ENCODE measurements around the gene EPS8L3. TPM values are rescaled to one million over a fixed set of nuclear protein-coding genes. Genes with fewer than 3 reads are reported as not detected.

The EPS8L3 gene
- total and polyA plus RNA-seq, 12 donors = 0.08 to 0.32 TPM; not detected in 10

DNA sequence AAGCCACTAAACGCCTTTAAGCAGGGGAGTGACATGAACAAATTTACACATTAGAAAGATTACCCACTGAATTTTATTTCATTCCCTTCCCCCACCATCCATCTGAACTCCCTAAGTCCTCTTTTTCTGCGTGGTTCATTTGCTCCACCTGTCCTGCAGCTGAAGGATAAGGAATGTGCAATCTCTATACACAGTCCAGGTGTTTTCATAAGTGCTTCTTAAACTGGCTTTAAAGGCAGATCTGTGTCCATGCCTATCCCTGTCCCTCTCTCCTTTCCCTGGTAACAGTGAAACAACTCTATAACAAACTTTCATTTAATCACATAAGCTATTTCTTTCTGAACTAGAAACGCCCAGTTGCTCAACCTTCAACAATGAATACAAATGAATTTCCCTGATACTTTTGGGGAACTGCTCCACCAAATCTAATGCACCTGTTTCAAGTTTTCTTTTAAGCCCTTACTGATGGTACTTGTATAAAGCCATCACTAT lies 31.3 kb downstream of the EPS8L3 start:
- intact Hi-C loops (cut with DNase I) = no loop called here
- peaks cover 0 to 17% of the 10 kb centered on the region in 2 donors for H3K36me3 ChIP-seq (replicated peaks in 1 of 2)
- TF ChIP-seq CTCF (IDR thresholded peaks at IDR 0.05) = no peak
- no peak for TF ChIP-seq POLR2A (IDR thresholded peaks at IDR 0.05)
- 57 to 73% (median 68%) methylated on average over 3 of the region's 3 CpGs for WGBS, 4 donors
- H3K4me3 ChIP-seq = no peak overlapping the region
- H3K9me3 ChIP-seq (replicated peaks in 1 of 3) = no peaks in the 10 kb centered on the region
- no peak overlapping the region for H3K27ac ChIP-seq
- no peak for DNase-seq
- no peaks in the 10 kb centered on the region for H3K27me3 ChIP-seq
- H3K4me1 ChIP-seq (replicated peaks in 1 of 2) = no peaks in the 10 kb centered on the region

DNA sequence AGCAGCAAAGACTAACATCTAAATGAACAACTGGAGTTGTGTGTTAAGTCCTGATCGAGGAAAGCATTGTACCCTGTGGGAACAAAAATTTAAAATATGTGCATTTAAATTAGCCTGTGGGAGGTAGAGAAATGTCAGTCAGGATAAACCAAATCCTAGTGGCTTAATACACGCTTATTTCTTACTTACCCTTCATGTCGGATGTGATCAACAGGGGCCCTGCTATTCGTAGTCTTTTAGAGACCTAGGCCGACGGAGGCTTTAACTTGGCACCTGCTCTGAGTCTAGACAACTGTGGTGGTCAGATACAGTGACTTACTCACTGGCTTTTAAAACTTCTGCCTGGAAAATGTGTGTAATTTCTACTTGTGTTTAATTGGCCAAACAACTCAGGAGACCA lies 33.1 kb downstream of the EPS8L3 start:
- Histone ChIP-seq H3K27me3 (no peaks in the 10 kb centered on the region), H3K27ac (no peak overlapping the region), H3K4me3 (no peak overlapping the region), H3K9me3 (replicated peaks in 1 of 3) (no peaks in the 10 kb centered on the region), H3K4me1 (replicated peaks in 1 of 2) (no peaks in the 10 kb centered on the region), H3K36me3 (replicated peaks in 1 of 2) (peaks cover 0 to 5% of the 10 kb centered on the region in 2 donors)
- DNase-seq = no peak
- WGBS, 4 donors = 68 to 92% (median 84%) methylated on average over 6 of the region's 6 CpGs
- TF ChIP-seq POLR2A (IDR thresholded peaks at IDR 0.05) (no peak), CTCF (IDR thresholded peaks at IDR 0.05) (no peak)
- intact Hi-C loops (cut with DNase I) = no loop called here

DNA sequence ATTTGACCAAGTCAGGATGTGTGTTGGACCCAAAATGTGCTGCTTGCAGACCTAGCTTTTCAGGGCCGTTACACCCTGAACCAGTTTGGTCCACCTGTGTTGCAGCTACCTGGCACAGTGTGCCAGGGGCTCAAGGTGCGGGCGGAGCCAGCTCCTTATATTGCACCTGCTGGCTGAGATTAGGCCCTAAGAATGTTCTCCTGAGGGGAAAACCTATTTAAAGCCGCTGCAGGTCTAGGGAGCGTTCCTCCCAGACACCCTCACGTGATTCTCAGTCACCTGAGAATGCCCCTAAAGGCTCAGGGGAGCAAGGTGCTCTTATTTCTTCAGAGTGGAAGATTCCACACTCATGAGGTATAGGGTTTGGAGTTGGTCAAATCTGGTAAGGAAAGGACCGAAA lies 34.9 kb downstream of the EPS8L3 start:
- H3K27me3 ChIP-seq = no peaks in the 10 kb centered on the region
- H3K9me3 ChIP-seq (replicated peaks in 1 of 3) = no peaks in the 10 kb centered on the region
- no peak overlapping the region for H3K27ac ChIP-seq
- H3K4me3 ChIP-seq = no peak overlapping the region
- 83 to 91% (median 86%) methylated on average over 5 to 7 of the region's 7 CpGs for whole genome bisulfite sequencing, 4 donors
- intact Hi-C loops (cut with DNase I) = no loop called here
- H3K4me1 ChIP-seq (replicated peaks in 1 of 2) = no peaks in the 10 kb centered on the region
- no peak for TF ChIP-seq POLR2A (IDR thresholded peaks at IDR 0.05)
- no peak for TF ChIP-seq CTCF (IDR thresholded peaks at IDR 0.05)
- DNase-seq = no peak
- no peaks in the 10 kb centered on the region for H3K36me3 ChIP-seq (replicated peaks in 1 of 2)

DNA sequence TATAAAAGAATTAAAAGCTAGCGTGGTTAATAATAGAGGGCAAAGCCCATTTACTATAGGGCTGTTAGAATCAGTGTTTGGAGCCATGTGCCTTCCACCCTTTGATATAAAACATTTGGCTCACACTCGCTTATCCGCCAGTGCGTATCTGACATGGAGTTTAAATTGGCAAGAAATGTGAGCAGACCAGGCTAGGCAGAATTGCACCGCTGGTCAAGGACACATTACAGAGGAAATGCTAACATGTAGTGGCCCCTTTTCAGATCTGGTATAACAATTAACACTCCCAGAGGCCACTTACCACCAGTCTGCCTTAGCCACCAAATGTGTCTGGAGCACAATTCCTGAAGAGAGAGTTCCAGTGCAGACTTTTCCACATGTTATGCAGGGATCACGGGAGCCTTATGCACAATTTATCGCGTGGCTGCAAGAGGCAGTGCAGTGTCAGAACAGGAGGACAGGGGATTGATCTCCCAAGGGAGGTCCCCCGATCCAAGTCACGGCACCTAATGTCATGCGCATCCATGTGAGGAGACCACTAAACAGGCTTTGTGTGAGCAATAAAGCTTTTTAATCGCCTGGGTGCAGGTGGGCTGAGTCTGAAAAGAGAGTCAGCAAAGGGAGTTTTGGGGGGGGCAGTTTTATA lies 36.9 kb downstream of the EPS8L3 start:
- 89 to 91% (median 91%) methylated on average over 12 of the region's 12 CpGs for WGBS, 4 donors
- H3K27ac ChIP-seq = no peak overlapping the region

More for the DNA sequence above, 36.9 kb downstream of the EPS8L3 start:
- H3K9me3 ChIP-seq (replicated peaks in 1 of 3) = no peaks in the 10 kb centered on the region
- H3K4me1 ChIP-seq (replicated peaks in 1 of 2) = no peaks in the 10 kb centered on the region
- H3K4me3 ChIP-seq = no peak overlapping the region
- no peak for TF ChIP-seq POLR2A (IDR thresholded peaks at IDR 0.05)
- no peak for TF ChIP-seq CTCF (IDR thresholded peaks at IDR 0.05)
- no peak for DNase-seq
- no peaks in the 10 kb centered on the region for H3K27me3 ChIP-seq
- intact Hi-C loops (cut with DNase I) = no loop called here
- no peaks in the 10 kb centered on the region for H3K36me3 ChIP-seq (replicated peaks in 1 of 2)
